C1 segment of cervical spinal cord (tissue), 14 donors: Measurements from ENCODE around the gene TNS3.

ENCODE experiments used
- DNase-seq, 14 donors: peaks; one replicate each; lab custom pipeline; 2025; lab: John Stamatoyannopoulos, UW

Gene TNS3

DNA sequence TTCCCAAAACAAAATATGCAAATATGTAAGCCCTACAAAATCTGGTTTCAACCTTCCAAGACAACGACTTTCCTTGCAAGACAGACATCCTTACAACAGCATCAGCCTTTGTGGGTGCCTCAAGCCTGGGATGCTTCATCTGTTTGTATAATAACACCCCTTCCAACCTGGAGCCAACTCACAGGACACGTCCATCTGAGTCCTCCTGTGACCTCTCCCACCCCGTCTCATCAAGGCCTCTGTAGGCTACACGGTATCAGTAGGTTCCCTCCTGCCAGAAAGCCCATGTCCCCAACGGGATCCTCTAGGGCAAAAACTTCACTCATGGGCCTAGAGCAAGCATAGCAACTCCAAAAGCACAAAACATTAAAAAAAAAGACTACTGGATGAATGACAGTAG lies 173.2 kb downstream of the TNS3 start:
- no peak for DNase-seq

DNA sequence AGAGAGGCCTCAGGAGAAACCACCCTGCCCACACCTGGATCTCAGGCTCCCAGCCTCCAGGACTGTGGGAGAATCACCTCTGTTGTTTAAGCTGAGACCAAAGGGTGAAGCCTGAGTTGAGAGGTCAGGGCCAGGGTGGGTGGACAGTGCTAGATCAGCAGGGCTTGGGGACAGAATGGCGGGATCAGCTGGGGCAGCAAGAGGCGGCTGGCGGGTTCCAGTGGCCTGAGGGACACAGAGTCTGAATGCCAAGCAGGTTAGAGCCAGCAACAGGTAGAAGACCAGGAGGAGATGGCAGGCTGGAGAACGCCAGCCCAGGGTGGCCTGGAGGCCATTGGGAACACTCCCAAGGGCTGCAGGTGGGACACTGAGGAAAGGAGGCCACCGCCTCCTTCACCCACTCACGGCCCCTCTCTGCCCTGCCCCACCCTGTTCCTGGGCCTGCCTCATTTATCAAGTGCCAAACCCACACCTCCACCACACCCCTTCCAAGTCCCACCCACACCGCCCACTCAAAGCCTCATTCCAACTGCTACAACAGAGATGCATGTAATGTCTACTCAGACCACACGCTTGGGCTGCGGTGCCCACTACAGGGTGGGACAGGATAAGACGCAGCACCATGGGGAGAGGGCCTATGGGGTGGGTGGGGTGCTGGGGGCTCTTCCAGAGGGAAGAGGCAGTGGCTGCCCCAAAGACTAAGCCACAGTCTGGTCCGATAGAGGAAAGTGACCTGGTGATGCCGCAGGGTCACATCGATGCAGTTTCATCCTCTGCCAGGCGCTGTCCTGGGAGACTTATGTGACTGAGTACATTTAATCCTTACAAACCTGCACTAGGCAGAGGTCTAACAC lies 173.9 kb downstream of the TNS3 start:
- no peak for DNase-seq

DNA sequence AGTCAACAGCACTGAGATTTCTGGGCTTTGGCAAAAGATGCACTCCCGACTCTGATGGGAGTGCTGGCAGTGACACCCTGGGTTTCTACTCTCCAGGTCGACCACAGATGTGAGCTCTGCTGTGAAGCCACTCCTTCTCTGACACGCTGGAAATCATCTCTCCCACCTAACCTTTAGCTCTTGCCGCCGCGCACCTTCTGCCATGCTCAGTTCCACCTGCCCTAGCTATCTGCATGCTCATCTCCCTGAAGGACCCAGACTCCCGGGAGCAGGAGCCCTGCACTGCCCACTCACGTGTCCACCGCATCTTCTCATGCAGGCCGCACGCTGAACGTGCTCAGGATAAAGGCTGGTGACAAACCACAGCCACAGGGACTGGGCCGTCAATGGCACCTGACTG lies 174.8 kb downstream of the TNS3 start:
- no peak for DNase-seq

DNA sequence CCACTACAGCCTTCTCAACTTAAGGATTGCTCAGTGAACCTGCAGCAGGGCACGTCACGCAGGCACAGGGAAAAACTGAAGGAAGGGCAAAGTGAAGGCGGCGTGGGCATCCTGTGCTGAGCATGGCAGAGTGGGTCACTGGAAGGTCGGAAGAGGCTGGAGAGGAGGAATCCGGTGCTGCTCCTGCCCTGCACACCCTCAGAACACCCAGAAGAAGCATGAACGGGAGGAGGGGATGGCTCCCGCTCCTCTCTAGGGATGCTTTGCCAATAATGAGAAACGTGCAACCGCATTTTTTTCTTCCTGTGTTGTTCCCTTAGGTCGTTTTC lies 175.1 kb downstream of the TNS3 start:
- no peak for DNase-seq

DNA sequence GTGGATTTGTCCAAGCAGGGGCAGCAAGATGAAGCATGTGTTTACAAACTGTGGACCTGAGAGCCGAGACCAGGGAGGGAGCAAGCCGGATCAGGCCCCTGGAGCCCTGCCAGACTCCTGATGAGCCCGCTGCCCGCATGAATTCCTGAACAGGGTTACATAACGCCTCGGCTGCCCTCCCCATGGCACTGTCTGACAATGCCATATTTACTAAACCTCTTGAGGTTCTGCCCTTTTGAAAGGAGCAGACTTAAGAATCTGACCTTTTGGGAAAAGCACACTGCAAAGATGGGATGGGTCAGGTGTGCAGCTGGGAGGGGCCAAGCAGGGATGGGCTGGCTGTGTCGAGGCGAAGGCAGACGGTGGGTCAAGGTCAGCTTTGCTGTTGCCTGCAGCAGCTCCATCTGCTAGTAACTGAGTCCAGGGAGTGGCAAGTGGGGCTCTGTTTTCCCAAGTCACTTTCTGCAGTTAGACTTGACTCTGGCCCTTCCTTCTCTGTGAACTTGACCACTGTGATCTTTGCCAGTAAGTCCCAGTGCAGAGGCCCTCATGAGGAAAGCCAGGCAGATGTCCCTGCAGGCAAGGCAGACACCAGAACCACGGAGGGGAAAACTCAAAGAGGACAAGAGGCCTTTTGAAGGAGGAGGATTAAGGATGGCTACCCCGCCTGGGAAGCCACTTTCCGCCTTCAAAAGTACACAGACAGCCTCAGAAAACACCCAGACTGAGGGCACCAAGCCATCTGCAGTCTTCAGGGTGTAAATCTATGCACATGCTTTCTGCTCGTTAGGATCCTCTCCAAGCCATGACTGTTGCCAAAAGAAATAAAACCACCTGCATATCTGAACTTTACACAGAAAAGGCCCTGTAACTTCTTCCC lies 175.8 kb downstream of the TNS3 start:
- peak in 6 of 14 donors; percentile 3 to 81 (median 45) for DNase-seq

DNA sequence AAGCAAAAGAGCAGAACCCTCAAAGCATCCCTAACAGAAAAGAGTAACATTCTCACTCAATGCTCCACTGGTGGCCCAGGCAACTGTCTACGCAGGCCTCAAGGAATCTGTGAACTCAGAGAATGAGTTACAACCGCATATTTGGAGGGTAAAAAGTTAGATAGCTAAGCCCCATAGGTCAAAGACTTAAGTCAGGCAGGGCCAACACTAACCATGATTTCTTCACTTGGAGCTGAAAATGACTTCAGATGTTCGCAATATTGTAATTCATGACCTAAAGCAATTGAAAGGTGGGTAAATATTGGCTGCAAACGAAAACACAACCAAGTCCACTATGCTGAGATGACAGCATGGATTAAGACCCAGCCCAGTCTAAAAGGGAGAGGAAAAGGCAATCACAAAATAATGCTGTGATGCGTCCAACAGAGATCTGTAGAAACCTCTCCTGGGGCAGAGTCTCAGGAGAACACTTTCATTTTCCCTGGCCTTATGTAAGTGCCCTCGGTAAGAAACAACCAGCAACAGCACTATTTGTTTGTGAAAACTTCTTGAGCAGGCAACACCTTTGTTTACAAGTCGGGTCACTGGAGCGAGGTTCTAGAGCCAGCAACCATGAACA lies 176.5 kb downstream of the TNS3 start:
- no peak for DNase-seq

DNA sequence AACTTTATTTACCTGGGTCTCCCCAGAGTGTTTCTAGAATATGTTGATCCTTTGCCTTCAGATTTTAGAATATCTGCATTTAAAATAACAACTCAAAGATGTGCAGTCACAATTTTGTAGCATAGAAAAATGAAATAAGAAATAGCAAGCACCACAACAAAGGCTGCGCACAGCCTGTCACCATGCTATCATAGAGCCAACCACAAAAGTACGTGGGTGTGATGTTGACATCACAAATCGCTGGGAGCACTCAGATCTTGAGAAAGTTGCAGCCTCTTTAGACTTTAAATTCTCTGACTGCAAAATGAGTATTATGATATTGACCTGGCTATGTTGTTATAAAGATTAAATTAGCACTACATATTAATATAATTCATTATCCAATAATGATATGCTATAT lies 177.9 kb downstream of the TNS3 start:
- DNase-seq: no peak

DNA sequence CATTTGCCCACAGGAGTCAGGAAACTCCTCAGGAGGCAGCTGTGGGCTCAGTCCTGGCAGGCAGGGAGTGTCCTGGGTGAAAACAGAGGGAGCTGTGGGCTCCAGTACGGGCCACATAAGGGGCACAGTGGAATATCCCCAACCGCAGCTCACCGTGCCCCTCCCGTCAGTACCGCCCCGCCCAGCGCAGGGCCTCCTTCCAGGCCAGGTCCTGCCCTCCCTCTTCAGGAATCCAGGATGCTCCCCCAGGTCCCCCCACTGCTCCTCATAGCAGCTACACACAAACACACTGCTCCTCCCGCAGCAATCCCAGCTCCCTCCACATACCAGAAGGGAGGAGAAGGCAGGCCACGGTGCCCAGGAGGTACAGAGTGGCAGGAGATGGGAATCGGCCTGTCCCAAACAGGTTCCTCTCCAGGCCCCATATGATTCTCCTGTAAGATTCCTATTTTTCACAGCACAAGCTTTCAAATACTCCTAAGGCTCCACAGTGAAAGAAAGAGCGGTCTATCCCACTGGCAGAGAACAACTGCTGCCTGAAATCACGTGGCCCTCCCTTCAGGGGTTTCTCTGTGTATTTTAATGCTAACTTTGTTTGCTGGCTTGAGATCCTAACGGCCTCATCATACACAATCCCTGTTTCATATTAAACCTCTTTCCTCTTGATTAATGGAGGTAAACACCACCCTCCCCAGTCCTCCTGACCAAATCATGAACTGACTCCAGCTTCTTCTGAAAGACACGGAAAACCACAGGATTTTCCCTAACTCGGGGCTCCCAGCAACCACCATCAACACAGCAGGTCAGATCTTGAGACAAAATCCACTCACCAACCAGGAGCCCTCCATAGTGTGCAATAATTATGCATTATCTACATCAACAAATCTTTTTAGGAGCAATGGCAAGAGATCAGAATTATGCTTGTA lies 178.7 kb downstream of the TNS3 start:
- no peak for DNase-seq

DNA sequence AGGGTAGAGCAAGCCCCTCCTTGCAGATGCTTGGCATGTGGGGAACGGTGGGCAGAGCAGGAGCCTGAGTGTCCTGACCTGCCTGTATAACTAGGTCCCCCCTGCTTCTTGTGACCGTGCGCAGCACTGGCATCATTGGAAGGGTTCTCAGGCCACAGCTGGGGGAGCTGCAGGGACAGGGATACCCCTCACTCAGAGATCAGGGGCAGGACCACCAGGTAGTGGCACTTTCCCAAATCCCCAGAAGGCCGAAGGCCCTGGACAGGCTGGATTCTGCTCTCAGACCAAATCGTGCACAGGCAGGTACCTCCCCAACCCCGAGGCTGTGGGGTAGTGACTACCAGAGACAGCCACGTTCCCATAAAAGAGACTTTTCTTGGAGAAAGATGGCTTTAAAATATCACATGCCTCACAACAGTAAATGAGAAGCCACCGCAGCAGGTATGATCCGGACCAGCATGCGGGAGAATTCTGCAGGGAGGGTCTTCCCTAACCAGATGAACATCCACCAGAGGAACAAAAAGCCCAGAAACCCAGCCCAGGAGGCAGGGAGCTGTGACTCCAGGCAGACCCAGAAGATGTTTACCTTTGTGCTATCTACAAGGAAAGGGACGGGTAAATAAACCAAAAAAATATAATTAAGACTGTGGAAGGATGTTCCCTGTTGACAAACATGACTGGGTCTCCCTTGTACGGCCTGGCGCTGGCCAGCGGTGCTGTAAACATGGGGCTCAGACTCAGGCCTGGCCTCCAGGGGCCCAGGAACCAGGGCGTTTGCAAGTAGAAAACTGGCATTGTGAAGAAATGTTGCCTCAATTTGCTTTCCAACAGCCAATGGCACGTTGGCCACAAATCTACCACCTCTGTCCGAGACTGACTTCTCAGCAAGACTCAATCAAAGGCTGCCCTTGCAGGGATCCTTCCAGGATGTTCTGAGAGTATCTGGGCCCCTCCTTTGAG lies 180.0 kb downstream of the TNS3 start:
- no peak for DNase-seq

DNA sequence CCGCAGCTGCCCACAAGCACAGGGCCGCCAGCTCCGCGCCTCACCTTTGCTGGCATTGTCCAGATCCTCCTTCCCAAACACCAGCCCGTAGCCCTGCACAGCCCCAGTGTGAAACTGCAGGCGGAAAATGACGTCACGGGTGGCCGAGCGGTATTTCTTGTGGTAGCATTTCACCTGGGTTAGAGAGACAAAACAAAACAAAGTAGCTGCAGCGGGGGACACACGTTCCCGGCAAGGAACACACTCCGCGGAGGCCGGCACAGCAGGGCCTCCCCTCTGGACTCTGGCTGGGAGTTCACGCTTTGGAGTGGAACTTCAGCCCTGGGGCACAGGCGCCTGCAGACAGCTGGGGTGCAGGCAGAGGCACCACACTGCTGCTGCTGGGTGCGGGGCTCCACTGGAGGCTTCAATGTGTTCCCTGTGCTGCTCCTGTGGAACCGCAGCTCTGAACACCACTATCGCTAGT lies 181.1 kb downstream of the TNS3 start:
- DNase-seq: no peak

DNA sequence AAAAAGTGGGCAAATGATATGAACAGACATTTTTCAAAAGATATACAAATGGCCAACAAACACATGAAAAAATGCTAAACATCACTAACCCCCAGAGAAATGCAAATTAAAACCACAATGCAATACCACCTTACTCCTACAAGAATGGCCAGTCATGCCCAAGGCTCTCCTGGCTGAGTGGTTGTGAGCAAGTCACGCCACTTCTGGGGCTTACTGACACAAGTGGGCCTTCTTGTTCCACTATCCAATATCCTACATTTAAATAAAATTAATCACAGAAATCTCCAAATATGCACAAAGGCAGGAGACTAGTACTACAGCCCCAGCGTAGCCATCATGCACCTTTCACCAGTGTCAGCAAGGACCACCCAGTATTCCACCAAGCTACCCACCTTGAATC lies 181.9 kb downstream of the TNS3 start:
- no peak for DNase-seq

DNA sequence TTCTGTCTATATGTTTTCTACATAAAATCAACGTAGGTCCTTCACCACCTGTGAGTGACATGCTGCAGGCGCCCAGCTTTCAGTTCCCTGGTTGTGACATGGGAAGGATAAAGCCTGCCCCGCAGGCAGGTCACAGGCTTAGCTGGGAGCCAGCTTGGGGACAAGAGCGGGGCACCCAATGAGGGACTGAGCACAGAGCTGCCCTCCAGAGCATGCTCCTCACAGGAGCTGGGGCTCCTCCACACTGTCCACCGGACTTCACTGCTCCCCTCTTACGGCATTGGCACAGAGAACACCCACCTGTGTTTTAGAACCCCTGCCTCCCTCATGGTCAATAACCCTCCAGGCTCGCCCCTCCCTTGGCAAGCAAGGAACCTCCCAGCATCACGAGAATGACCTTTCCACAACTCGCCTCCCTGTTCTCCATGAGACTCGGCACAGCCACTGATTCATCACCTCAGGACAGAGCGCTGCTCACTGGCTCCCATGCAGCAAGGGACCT lies 187.1 kb downstream of the TNS3 start:
- no peak for DNase-seq

DNA sequence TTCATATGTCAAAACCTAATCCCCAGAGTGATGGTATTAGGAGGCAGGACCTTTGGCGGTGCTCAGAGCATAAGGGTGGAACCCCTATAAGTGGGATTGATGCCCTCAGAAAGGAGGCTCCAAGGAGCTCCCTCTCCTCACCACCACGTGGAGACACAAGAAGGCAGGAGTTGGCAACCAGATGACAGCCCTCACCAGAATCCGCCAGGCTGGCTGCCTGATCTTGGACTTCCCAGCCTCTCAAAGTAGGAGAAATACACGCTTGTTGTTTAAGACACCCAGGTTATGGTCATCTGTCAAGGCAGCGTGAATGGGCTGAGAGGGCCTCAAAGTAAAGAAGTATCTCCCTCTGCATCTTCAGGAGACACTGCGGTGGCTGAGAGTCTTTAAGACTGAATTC lies 187.7 kb downstream of the TNS3 start:
- DNase-seq: no peak

DNA sequence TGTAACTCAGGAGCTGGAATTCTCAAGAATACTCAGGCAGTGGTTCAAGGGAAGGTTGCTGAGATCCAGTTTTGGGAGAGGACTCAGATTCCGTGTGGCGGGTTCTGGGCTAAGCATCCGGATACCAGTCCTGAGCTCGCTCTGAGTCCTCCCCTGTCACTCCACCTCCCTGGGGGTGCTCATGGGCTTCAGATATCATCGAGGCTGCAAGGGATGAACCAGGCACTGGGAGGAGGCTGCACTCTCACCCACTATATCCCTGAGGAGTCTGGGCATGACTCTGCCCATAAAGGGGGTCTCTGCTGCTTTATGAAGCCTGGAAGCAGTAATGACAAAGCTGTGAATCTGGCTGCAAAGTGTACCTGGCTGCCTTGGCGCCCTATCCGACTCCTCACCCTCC lies 188.5 kb downstream of the TNS3 start:
- no peak for DNase-seq

DNA sequence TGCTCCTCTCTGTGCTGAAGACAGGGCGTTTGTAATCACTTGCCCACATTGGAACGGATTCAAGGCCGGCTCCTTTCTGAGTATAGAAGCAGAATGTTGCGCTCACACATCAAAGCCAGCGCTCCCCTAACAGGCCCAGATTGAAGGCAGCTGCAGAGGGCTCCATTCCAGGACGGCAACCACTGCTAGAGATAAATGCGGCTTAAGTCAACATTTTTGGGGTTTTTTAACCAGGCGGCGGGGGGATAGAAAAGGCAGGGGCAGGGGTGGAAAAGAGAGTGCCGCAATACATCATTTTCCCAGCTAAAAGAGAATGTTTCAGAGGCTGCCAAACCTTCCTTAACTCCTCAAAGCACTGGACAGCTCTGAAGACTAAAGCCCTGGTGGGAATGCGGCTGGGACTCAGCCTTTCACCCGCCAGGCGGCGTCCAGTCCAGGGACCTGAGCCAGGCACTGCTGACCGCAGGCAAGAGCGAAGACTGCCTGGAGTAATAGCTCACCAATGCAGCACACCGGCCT lies 189.6 kb downstream of the TNS3 start:
- peak in 7 of 14 donors; percentile 13 to 56 (median 31) for DNase-seq

DNA sequence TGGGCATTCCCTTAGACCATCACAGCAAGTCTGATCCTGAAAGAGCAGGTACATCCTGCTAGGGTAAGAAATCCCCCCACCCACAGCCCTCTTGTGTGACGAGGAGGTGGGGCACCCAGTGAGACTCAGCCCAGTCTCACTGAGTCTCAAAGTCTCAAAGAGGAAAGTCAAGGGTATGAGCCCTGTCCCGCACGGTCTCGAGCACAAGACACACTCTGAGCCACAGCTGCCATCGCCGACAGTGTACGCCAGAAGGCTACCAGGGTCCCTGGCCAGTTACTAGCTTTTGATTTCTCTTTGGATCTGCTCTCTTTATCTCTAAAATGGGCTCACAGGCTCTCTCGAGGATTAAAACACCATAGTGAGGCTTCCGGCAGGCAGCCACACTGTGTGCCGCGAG lies 190.2 kb downstream of the TNS3 start:
- DNase-seq: no peak

DNA sequence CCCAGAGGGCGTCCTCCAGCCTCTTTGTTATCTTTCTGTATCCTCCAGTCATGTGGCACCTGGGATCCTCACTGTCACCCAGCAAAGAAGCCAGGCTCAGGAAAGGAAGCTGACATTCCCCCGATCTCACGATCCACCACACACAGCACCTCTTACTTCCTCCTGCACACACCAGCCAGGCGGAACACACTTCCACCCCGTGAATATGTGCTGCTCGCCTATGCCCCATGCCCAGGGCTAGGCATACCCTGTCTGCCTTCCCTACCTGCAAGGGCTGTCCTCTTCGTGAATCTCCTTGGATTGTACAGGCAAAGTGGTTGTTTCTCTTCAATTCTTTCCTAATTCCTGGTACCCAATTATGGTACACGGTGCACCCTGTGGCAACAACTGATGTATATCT lies 191.0 kb downstream of the TNS3 start:
- DNase-seq: no peak

DNA sequence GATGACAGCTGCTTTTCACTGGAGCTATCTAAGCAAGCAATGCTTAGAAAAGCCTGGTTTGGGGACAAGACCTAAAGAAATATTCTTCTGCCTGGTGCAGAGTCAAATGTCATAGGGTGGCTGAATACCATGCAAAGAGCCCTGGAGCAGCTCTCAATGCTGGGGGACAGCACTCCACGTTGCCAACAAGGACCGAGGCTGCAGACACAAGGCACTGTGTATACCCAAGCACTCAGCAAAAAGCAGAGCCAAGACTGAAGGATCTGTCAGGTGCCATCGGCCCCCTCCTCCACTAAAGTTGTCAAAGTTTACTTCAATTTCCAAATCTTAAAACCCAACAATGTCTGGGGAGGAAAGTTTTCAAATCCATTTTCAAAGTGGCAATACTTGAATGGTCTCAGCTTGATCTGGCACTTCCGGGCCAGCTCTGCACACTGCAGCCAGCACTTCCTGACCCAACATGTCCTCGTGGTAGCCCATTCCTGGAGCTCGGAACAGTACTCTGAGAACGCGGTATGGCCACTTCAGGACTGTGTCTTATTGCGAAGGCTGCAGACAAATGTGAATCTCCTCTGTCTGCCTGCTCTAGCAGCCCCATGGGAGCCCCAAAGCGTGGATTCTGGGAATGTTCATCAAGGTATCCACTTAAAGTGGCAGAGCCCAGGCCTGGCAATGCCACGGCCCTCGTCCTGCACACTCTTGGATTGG lies 191.8 kb downstream of the TNS3 start:
- DNase-seq: no peak
